HepG2 (cell line): ENCODE measurements around the gene ADAMTS4. TPM values are rescaled to one million over a fixed set of nuclear protein-coding genes. Genes with fewer than 3 reads are reported as not detected.

Experiments
- CHCHD3 ChIP-seq: sonication (generic); formaldehyde crosslinking; IDR thresholded peaks from 2 replicates; pipeline ENCODE4 v1.8.0; 2022; ENCODE audit warnings: mild to moderate bottlenecking, missing genetic modification reagents, moderate library complexity
- ETV5 ChIP-seq: IDR thresholded peaks from 2 replicates; pipeline ENCODE4 v1.6.1; 2018; ENCODE audit warnings: missing biosample characterization, missing genetic modification reagents, inconsistent platforms, borderline replicate concordance
- FOSL1 ChIP-seq: sonication (generic); formaldehyde crosslinking; IDR thresholded peaks from 2 replicates; pipeline ENCODE4 v1.9.0; 2021; ENCODE audit warnings: missing genetic modification reagents, borderline replicate concordance
- FOXK2 ChIP-seq: fragments of 450-650 bp; IDR thresholded peaks from 2 replicates; pipeline ENCODE4 v1.6.1; 2016
- KAT7 ChIP-seq: IDR thresholded peaks from 2 replicates; pipeline ENCODE4 v1.6.1; 2018; ENCODE audit warnings: borderline replicate concordance, missing compliant biosample characterization
- MIXL1 ChIP-seq: IDR thresholded peaks from 2 replicates; pipeline ENCODE4 v1.6.1; 2016
- NFRKB ChIP-seq: fragments of 450-650 bp; IDR thresholded peaks from 2 replicates; pipeline ENCODE4 v1.6.1; 2017
- PHF8 ChIP-seq: sonication (generic); formaldehyde crosslinking; IDR thresholded peaks from 2 replicates; pipeline ENCODE4 v1.5.0; 2020; ENCODE audit warnings: missing genetic modification reagents
- PRPF4 ChIP-seq: fragments of 200-400 bp; formaldehyde crosslinking; IDR thresholded peaks from 2 replicates; pipeline ENCODE4 v1.6.1; 2016; ENCODE audit warnings: low read length, low read depth; ENCODE audit not compliant: poor library complexity, severe bottlenecking
- RAD21 ChIP-seq: fragments of 450-650 bp; formaldehyde crosslinking; IDR thresholded peaks from 2 replicates; pipeline ENCODE4 v1.5.0; 2020; ENCODE audit warnings: mild to moderate bottlenecking
- RBFOX2 ChIP-seq: fragments of 200-400 bp; formaldehyde crosslinking; IDR thresholded peaks from 2 replicates; pipeline ENCODE4 v1.6.1; 2017; ENCODE audit warnings: low read depth, mild to moderate bottlenecking, low read length
- SCMH1 ChIP-seq: sonication (generic); formaldehyde crosslinking; IDR thresholded peaks from 2 replicates; pipeline ENCODE4 v1.9.0; 2021; ENCODE audit warnings: missing genetic modification reagents, mild to moderate bottlenecking, borderline replicate concordance
- SETDB1 ChIP-seq: sonication (generic); formaldehyde crosslinking; IDR thresholded peaks from 2 replicates; pipeline ENCODE4 v1.5.1; 2020; ENCODE audit warnings: missing genetic modification reagents, mild to moderate bottlenecking, borderline replicate concordance
- SOX5 ChIP-seq: IDR thresholded peaks from 2 replicates; pipeline ENCODE4 v1.6.1; 2016; ENCODE audit warnings: borderline replicate concordance
- SRY ChIP-seq: sonication (generic); formaldehyde crosslinking; IDR thresholded peaks from 2 replicates; pipeline ENCODE4 v1.8.0; 2022; ENCODE audit warnings: mild to moderate bottlenecking, missing genetic modification reagents
- ZFP36L1 ChIP-seq: sonication (generic); formaldehyde crosslinking; IDR thresholded peaks from 2 replicates; pipeline ENCODE4 v1.8.0; 2022; ENCODE audit warnings: mild to moderate bottlenecking, missing genetic modification reagents, moderate library complexity
- ZNF317 ChIP-seq: sonication (generic); formaldehyde crosslinking; IDR thresholded peaks from 2 replicates; pipeline ENCODE4 v1.5.0; 2020; ENCODE audit warnings: mild to moderate bottlenecking, missing genetic modification reagents
- ZNF547 ChIP-seq: sonication (generic); formaldehyde crosslinking; IDR thresholded peaks from 2 replicates; pipeline ENCODE4 v1.5.1; 2020; ENCODE audit warnings: mild to moderate bottlenecking, missing genetic modification reagents
- ZNF615 ChIP-seq: sonication (generic); formaldehyde crosslinking; IDR thresholded peaks from 2 replicates; pipeline ENCODE4 v1.5.0; 2020; ENCODE audit warnings: mild to moderate bottlenecking, missing genetic modification reagents, borderline replicate concordance
- ZNF619 ChIP-seq: sonication (generic); formaldehyde crosslinking; IDR thresholded peaks from 2 replicates; pipeline ENCODE4 v1.4.0; 2020; ENCODE audit warnings: mild to moderate bottlenecking, missing genetic modification reagents
- ZNF652 ChIP-seq: IDR thresholded peaks from 2 replicates; pipeline ENCODE4 v1.6.1; 2016; ENCODE audit warnings: low read depth, borderline replicate concordance
- ZNF772 ChIP-seq: sonication (generic); formaldehyde crosslinking; IDR thresholded peaks from 2 replicates; pipeline ENCODE4 v1.5.0; 2020; ENCODE audit warnings: mild to moderate bottlenecking, missing genetic modification reagents
- polyA plus RNA-seq, 8 experiments: library from polyadenylated mRNA; depleted of rRNA in 3 of 8; stranded (reverse) in 7 of 8; unstranded in 1 of 8; fragments of >200 nt; fragmentation: Illumina TruSeq in 4 of 8; extraction: Trizol in 4 of 8; gene quantifications; 2 replicates each; pipeline versions ENCODE4 v1.2.1 to v1.2.3, GENCODE V29; 2011 to 2016; ENCODE audit warnings: low read depth in 4 of 8, missing spikeins in 1 of 8, mixed read lengths in 1 of 8; ENCODE audit not compliant: insufficient read depth in 1 of 8
- total RNA-seq, 5 experiments: library from RNA; depleted of rRNA; stranded (reverse); fragments of >200 nt; fragmentation: Illumina TruSeq; extraction: Trizol; gene quantifications; 2 replicates each; pipeline ENCODE4 v1.2.3, GENCODE V29; 2016; ENCODE audit warnings: low read depth in 1 of 5
- TF ChIP-seq, protein P1 (sequence below): IDR thresholded peaks from 2 replicates; pipeline ENCODE4 v1.6.1; 2016; ENCODE audit warnings: mild to moderate bottlenecking
- TF ChIP-seq, protein P2 (sequence below): sonication (generic); formaldehyde crosslinking; IDR thresholded peaks from 2 replicates; pipeline ENCODE4 v1.9.0; 2021; ENCODE audit warnings: missing genetic modification reagents, borderline replicate concordance
- TF ChIP-seq, protein P3 (sequence below): IDR thresholded peaks from 2 replicates; pipeline ENCODE4 v1.6.1; 2016
- TF ChIP-seq, protein P4 (sequence below): sonication (generic); IDR thresholded peaks from 2 replicates; pipeline ENCODE4 v1.6.1; 2016; ENCODE audit warnings: low read depth, borderline replicate concordance
- TF ChIP-seq, protein P5 (sequence below): sonication (generic); formaldehyde crosslinking; IDR thresholded peaks from 2 replicates; pipeline ENCODE4 v1.4.0; 2020; ENCODE audit warnings: missing genetic modification reagents

The ADAMTS4 gene
- total and polyA plus RNA-seq, 2 of the 13 experiments (the other 11 are each of a cell fraction or from before 2014, with no cell fraction given) = 0.51 to 1.7 TPM

DNA sequence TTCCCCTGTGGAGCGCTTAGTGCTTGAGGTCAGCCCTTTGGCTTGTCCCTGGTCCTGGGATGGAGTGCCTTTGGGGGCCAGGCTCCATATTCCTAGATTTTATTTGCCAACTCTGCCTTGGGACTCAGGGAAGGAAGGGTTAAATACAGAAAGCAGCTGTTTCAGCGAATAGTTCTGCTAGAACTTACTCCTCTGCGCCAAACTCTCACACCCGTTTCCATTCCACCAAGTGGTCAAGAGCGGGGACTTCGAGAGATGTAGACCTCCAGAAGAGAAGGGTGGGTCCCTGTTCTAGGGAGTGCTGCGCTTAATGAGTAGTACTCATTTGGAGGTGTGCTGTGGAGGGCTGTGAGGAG is 26.3 kb upstream of the ADAMTS4 start (continued):
- TF ChIP-seq, protein P1, sequence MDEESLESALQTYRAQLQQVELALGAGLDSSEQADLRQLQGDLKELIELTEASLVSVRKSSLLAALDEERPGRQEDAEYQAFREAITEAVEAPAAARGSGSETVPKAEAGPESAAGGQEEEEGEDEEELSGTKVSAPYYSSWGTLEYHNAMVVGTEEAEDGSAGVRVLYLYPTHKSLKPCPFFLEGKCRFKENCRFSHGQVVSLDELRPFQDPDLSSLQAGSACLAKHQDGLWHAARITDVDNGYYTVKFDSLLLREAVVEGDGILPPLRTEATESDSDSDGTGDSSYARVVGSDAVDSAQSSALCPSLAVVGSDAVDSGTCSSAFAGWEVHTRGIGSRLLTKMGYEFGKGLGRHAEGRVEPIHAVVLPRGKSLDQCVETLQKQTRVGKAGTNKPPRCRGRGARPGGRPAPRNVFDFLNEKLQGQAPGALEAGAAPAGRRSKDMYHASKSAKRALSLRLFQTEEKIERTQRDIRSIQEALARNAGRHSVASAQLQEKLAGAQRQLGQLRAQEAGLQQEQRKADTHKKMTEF (CRISPR knock-in tag) = no peak
- TF ChIP-seq PHF8 (CRISPR knock-in tag) = no peak
- no peak for TF ChIP-seq ETV5 (CRISPR knock-in tag)
- TF ChIP-seq FOXK2 = no peak
- TF ChIP-seq MIXL1 (CRISPR knock-in tag) = no peak
- TF ChIP-seq, protein P2, sequence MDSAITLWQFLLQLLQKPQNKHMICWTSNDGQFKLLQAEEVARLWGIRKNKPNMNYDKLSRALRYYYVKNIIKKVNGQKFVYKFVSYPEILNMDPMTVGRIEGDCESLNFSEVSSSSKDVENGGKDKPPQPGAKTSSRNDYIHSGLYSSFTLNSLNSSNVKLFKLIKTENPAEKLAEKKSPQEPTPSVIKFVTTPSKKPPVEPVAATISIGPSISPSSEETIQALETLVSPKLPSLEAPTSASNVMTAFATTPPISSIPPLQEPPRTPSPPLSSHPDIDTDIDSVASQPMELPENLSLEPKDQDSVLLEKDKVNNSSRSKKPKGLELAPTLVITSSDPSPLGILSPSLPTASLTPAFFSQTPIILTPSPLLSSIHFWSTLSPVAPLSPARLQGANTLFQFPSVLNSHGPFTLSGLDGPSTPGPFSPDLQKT (CRISPR knock-in tag) = no peak
- TF ChIP-seq RBFOX2 = 0 out of 2 replicates have a peak, but pooled peaks have one; percentile 34
- TF ChIP-seq ZNF547 = 0 out of 2 replicates have a peak, but pooled peaks have one; percentile 8
- TF ChIP-seq, protein P3, sequence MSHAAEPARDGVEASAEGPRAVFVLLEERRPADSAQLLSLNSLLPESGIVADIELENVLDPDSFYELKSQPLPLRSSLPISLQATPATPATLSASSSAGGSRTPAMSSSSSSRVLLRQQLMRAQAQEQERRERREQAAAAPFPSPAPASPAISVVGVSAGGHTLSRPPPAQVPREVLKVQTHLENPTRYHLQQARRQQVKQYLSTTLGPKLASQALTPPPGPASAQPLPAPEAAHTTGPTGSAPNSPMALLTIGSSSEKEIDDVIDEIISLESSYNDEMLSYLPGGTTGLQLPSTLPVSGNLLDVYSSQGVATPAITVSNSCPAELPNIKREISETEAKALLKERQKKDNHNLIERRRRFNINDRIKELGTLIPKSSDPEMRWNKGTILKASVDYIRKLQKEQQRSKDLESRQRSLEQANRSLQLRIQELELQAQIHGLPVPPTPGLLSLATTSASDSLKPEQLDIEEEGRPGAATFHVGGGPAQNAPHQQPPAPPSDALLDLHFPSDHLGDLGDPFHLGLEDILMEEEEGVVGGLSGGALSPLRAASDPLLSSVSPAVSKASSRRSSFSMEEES = 0 out of 2 replicates have a peak, but pooled peaks have one; percentile 6
- TF ChIP-seq RAD21 (CRISPR knock-in tag) = no peak
- no peak for TF ChIP-seq SCMH1
- TF ChIP-seq ZFP36L1 (CRISPR knock-in tag) = 0 out of 2 replicates have a peak, but pooled peaks have one; percentile 21
- no peak for TF ChIP-seq SETDB1 (CRISPR knock-in tag)
- TF ChIP-seq ZNF317 = no peak
- no peak for TF ChIP-seq SOX5 (CRISPR knock-in tag)
- TF ChIP-seq ZNF652 = peak; percentile 94
- no peak for TF ChIP-seq NFRKB
- no peak for TF ChIP-seq ZNF619 (CRISPR knock-in tag)
- TF ChIP-seq ZNF615 (CRISPR knock-in tag) = 0 out of 2 replicates have a peak, but pooled peaks have one; percentile 40
- TF ChIP-seq ZNF772 (CRISPR knock-in tag) = peak; percentile 9; the same call in 1 of the 2 replicates
- TF ChIP-seq, protein P4, sequence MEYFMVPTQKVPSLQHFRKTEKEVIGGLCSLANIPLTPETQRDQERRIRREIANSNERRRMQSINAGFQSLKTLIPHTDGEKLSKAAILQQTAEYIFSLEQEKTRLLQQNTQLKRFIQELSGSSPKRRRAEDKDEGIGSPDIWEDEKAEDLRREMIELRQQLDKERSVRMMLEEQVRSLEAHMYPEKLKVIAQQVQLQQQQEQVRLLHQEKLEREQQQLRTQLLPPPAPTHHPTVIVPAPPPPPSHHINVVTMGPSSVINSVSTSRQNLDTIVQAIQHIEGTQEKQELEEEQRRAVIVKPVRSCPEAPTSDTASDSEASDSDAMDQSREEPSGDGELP = peak; percentile 52; the same call in 1 of the 2 replicates
- no peak for TF ChIP-seq FOSL1 (CRISPR knock-in tag)
- no peak for TF ChIP-seq PRPF4
- 0 out of 2 replicates have a peak, but pooled peaks have one; percentile 10 for TF ChIP-seq SRY
- TF ChIP-seq KAT7 = 0 out of 2 replicates have a peak, but pooled peaks have one; percentile 4
- no peak for TF ChIP-seq CHCHD3 (CRISPR knock-in tag)
- TF ChIP-seq, protein P5, sequence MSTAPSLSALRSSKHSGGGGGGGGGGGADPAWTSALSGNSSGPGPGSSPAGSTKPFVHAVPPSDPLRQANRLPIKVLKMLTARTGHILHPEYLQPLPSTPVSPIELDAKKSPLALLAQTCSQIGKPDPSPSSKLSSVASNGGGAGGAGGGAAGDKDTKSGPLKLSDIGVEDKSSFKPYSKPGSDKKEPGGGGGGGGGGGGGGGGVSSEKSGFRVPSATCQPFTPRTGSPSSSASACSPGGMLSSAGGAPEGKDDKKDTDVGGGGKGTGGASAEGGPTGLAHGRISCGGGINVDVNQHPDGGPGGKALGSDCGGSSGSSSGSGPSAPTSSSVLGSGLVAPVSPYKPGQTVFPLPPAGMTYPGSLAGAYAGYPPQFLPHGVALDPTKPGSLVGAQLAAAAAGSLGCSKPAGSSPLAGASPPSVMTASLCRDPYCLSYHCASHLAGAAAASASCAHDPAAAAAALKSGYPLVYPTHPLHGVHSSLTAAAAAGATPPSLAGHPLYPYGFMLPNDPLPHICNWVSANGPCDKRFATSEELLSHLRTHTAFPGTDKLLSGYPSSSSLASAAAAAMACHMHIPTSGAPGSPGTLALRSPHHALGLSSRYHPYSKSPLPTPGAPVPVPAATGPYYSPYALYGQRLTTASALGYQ (CRISPR knock-in tag) = no peak
